Mucosa of rectum (tissue), 2 donors: ENCODE results near the gene GSAP.

Source experiments
- H3K27ac ChIP-seq, 2 donors: one replicate each; pipeline ENCODE4 v1.7.0; 2013; ENCODE audit warnings: inconsistent platforms in 2 of 2, low read depth in 2 of 2, low read length in 2 of 2
- H3K27me3 ChIP-seq, 2 donors: one replicate each; pipeline ENCODE4 v1.7.0; 2013; ENCODE audit warnings: low read length in 2 of 2; ENCODE audit not compliant: control insufficient read depth in 2 of 2, insufficient read depth in 2 of 2
- H3K36me3 ChIP-seq, 2 donors: one replicate each; pipeline ENCODE4 v1.7.0; 2013; ENCODE audit warnings: low read length in 2 of 2; ENCODE audit not compliant: control insufficient read depth in 2 of 2, insufficient read depth in 2 of 2
- H3K4me1 ChIP-seq, 2 donors: one replicate each; pipeline ENCODE4 v1.7.0; 2013; ENCODE audit warnings: low read length in 2 of 2, mild to moderate bottlenecking in 1 of 2; ENCODE audit not compliant: control insufficient read depth in 2 of 2, insufficient read depth in 2 of 2
- H3K4me3 ChIP-seq, 2 donors: one replicate each; pipeline ENCODE4 v1.7.0; 2013; ENCODE audit warnings: low read length in 2 of 2
- H3K9ac ChIP-seq, 2 donors: one replicate each; pipeline ENCODE4 v1.7.0; 2013; ENCODE audit warnings: low read length in 2 of 2, low read depth in 1 of 2, mild to moderate bottlenecking in 1 of 2
- H3K9me3 ChIP-seq, 2 donors: one replicate each; pipeline ENCODE4 v1.7.0; 2013; ENCODE audit warnings: low read length in 2 of 2; ENCODE audit not compliant: control insufficient read depth in 2 of 2
- donor health status: healthy.
- donor health status: Normal muscosa, but diverticular disease.

The GSAP gene

GRCh38 chr7:77425101-77426051, 9.2 kb upstream of the GSAP start:
- no peak overlapping the region for H3K4me3 ChIP-seq
- H3K9me3 ChIP-seq: no peaks in the 10 kb centered on the region
- H3K36me3 ChIP-seq: no peaks in the 10 kb centered on the region
- peaks cover 0 to 3% of the 10 kb centered on the region in 2 donors for H3K4me1 ChIP-seq
- peak overlapping the region in 1 of 2 donors; percentile 18 for H3K9ac ChIP-seq
- H3K27ac ChIP-seq: peak overlapping the region in 1 of 2 donors; percentile 3
- H3K27me3 ChIP-seq: no peaks in the 10 kb centered on the region

GRCh38 chr7:77422500-77422899, 6.4 kb upstream of the GSAP start:
- no peaks in the 10 kb centered on the region for H3K4me1 ChIP-seq
- H3K4me3 ChIP-seq: no peak overlapping the region
- H3K9ac ChIP-seq: no peak overlapping the region
- no peaks in the 10 kb centered on the region for H3K36me3 ChIP-seq
- no peaks in the 10 kb centered on the region for H3K27me3 ChIP-seq
- no peaks in the 10 kb centered on the region for H3K9me3 ChIP-seq
- H3K27ac ChIP-seq: no peak overlapping the region

GRCh38 chr7:77420986-77421672, 5.0 kb upstream of the GSAP start:
- Histone ChIP-seq H3K27ac (no peak overlapping the region), H3K4me1 (peaks cover 3 to 6% of the 10 kb centered on the region in 2 donors), H3K9ac (no peak overlapping the region), H3K36me3 (no peaks in the 10 kb centered on the region), H3K27me3 (no peaks in the 10 kb centered on the region), H3K9me3 (no peaks in the 10 kb centered on the region), H3K4me3 (no peak overlapping the region)

GRCh38 chr7:77420438-77420837, 4.3 kb upstream of the GSAP start:
- H3K4me1 ChIP-seq: peaks cover 3 to 6% of the 10 kb centered on the region in 2 donors
- no peaks in the 10 kb centered on the region for H3K27me3 ChIP-seq
- no peak overlapping the region for H3K9ac ChIP-seq
- H3K4me3 ChIP-seq: no peak overlapping the region
- no peaks in the 10 kb centered on the region for H3K36me3 ChIP-seq
- H3K27ac ChIP-seq: peak overlapping the region in 1 of 2 donors; percentile 25
- H3K9me3 ChIP-seq: no peaks in the 10 kb centered on the region

DNA sequence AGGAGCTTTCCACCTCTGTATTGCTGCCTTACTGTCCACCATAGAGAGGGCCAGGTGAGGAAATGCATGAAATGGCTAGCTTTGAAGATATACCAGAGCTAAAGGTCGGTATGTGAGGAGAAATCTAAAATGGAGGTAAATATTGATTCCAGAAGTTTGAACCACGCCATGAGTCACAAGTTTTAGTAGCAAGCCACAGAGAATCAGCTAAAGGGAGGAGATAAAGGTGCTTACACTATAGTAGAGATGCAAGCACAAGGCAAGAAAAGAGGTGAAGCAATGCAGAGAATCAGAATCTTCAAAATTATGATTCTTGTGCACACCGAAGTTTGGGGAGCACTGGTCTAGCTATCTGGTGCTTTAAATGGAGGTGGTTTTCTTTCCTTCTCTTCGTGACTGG, 3.0 kb upstream of the GSAP start:
- H3K27me3 ChIP-seq: no peaks in the 10 kb centered on the region
- no peaks in the 10 kb centered on the region for H3K36me3 ChIP-seq
- H3K4me3 ChIP-seq: no peak overlapping the region
- no peaks in the 10 kb centered on the region for H3K9me3 ChIP-seq
- no peak overlapping the region for H3K27ac ChIP-seq
- H3K9ac ChIP-seq: no peak overlapping the region
- peaks cover 3 to 6% of the 10 kb centered on the region in 2 donors for H3K4me1 ChIP-seq

- H3K36me3 ChIP-seq: no peaks in the 10 kb centered on the region
- H3K4me3 ChIP-seq: no peak overlapping the region
- no peak overlapping the region for H3K9ac ChIP-seq
- H3K27ac ChIP-seq: no peak overlapping the region
- H3K4me1 ChIP-seq: peaks cover 3 to 6% of the 10 kb centered on the region in 2 donors
- H3K27me3 ChIP-seq: no peaks in the 10 kb centered on the region
- no peaks in the 10 kb centered on the region for H3K9me3 ChIP-seq
Measured at GRCh38 chr7:77417801-77418200, 1.7 kb upstream of the GSAP start.

- Histone ChIP-seq H3K4me3 (peak overlapping the region; percentile 62 to 78), H3K27me3 (no peaks in the 10 kb centered on the region), H3K9ac (peak overlapping the region; percentile 63 to 82), H3K4me1 (peaks cover 3 to 6% of the 10 kb centered on the region in 2 donors), H3K27ac (peak overlapping the region; percentile 79 to 82), H3K36me3 (no peaks in the 10 kb centered on the region), H3K9me3 (no peaks in the 10 kb centered on the region)
Measured at GRCh38 chr7:77416621-77417371, 647 bp upstream of the GSAP start.

DNA sequence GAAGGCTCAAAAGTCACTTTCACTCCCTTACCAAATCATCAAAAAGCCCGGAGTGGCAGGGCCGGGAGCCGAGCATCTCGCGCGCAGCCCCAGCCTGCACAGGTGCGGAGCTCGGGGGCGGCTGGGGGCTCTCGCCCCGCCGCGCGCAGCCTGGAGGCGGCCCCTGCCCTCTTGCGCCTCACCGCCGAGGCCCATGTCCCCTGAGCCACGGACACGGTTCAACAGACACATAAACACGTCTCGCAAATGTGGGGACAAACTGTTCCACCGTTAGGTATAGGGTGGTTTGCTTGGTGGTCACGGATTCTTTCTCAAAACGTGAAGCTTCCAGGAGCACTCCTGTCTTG, 700 bp downstream of the GSAP start:
- H3K4me1 ChIP-seq: peaks cover 3 to 6% of the 10 kb centered on the region in 2 donors
- H3K9ac ChIP-seq: peak overlapping the region; percentile 64 to 82

GRCh38 chr7:77413861-77414424, 2.2 kb downstream of the GSAP start:
- H3K4me1 ChIP-seq: peaks cover 3 to 6% of the 10 kb centered on the region in 2 donors
- H3K9ac ChIP-seq: no peak overlapping the region
- H3K36me3 ChIP-seq: no peaks in the 10 kb centered on the region
- H3K27ac ChIP-seq: peak overlapping the region; percentile 12 to 44
- no peak overlapping the region for H3K4me3 ChIP-seq
- H3K27me3 ChIP-seq: no peaks in the 10 kb centered on the region
- no peaks in the 10 kb centered on the region for H3K9me3 ChIP-seq

More for the DNA sequence above, 700 bp downstream of the GSAP start:
- no peaks in the 10 kb centered on the region for H3K9me3 ChIP-seq
- H3K27ac ChIP-seq: peak overlapping the region; percentile 79 to 82
- peak overlapping the region; percentile 62 to 78 for H3K4me3 ChIP-seq
- H3K27me3 ChIP-seq: no peaks in the 10 kb centered on the region
- H3K36me3 ChIP-seq: no peaks in the 10 kb centered on the region
